NT2/D1 (cell line): ENCODE results near the gene CAPRIN2.

Source experiments
- SUZ12 ChIP-seq: IDR thresholded peaks from 2 replicates; pipeline ENCODE4 v1.6.1; 2011; ENCODE audit not compliant: insufficient read length, insufficient read depth; ENCODE audit errors: extremely low read depth
- YY1 ChIP-seq: IDR thresholded peaks from 2 replicates; pipeline ENCODE4 v1.6.1; 2011; ENCODE audit not compliant: insufficient read length, insufficient read depth

GRCh38 chr12:30692470-30692869 lies 62.3 kb downstream of the CAPRIN2 start:
- TF ChIP-seq YY1 (no peak), SUZ12 (no peak)
